ENCODE data around the gene CAPG. TPM values are rescaled to one million over a fixed set of nuclear protein-coding genes. Genes with fewer than 3 reads are reported as not detected.
"Not testable (repeated sequence)": the region's sequence is repeated elsewhere in the genome, so short reads cannot be mapped to it uniquely, and the experiment has no call there.

CAPG gene
- total and polyA plus RNA-seq, 2 donors = 118 to 190 TPM

- WGBS = 95% methylated on average over 2 of the region's 2 CpGs
- Histone ChIP-seq H3K9me3 (ENCODE audit: control insufficient read depth in 2 of 2, insufficient read depth in 1 of 2, low read length in 1 of 2) (no peaks in the 10 kb centered on the region), H3K27ac (ENCODE audit: low read depth in 1 of 2, low read length in 1 of 2) (no peak overlapping the region), H3K4me1 (ENCODE audit: control insufficient read depth in 2 of 2, insufficient read depth in 2 of 2, low read length in 2 of 2) (no peaks in the 10 kb centered on the region), H3K27me3 (ENCODE audit: control insufficient read depth in 2 of 2, insufficient read depth in 1 of 2, low read length in 1 of 2) (no peaks in the 10 kb centered on the region), H3K36me3 (ENCODE audit: control insufficient read depth in 2 of 2, insufficient read depth in 2 of 2, low read length in 1 of 2) (peaks cover 12 to 24% of the 10 kb centered on the region in 2 donors), H3K4me3 (ENCODE audit: low read length in 2 of 2) (no peak overlapping the region)
- DNase-seq (ENCODE audit: low read depth in 6 of 9, low spot score in 9 of 9) = no peak
These were observed 24.4 kb downstream of the CAPG start for GRCh38 chr2:85385746-85386145.

GRCh38 chr2:85383850-85384249 lies 26.3 kb downstream of the CAPG start:
- DNase-seq (ENCODE audit: low read depth in 6 of 9, low spot score in 9 of 9) = no peak
- 94% methylated on average over 4 of the region's 4 CpGs for WGBS
- no peaks in the 10 kb centered on the region for H3K27me3 ChIP-seq (ENCODE audit: control insufficient read depth in 2 of 2, insufficient read depth in 1 of 2, low read length in 1 of 2)
- H3K4me3 ChIP-seq (ENCODE audit: low read length in 2 of 2) = no peak overlapping the region
- peaks cover 9 to 19% of the 10 kb centered on the region in 2 donors for H3K36me3 ChIP-seq (ENCODE audit: control insufficient read depth in 2 of 2, insufficient read depth in 2 of 2, low read length in 1 of 2)
- no peaks in the 10 kb centered on the region for H3K4me1 ChIP-seq (ENCODE audit: control insufficient read depth in 2 of 2, insufficient read depth in 2 of 2, low read length in 2 of 2)
- peaks cover 1 to 3% of the 10 kb centered on the region in 2 donors for H3K9me3 ChIP-seq (ENCODE audit: control insufficient read depth in 2 of 2, insufficient read depth in 1 of 2, low read length in 1 of 2)
- H3K27ac ChIP-seq (ENCODE audit: low read depth in 1 of 2, low read length in 1 of 2) = no peak overlapping the region

- peaks cover 10 to 19% of the 10 kb centered on the region in 2 donors for H3K36me3 ChIP-seq (ENCODE audit: control insufficient read depth in 2 of 2, insufficient read depth in 2 of 2, low read length in 1 of 2)
- not testable (repeated sequence) for H3K4me1 ChIP-seq (ENCODE audit: control insufficient read depth in 2 of 2, insufficient read depth in 2 of 2, low read length in 2 of 2); H3K27me3 ChIP-seq (ENCODE audit: control insufficient read depth in 2 of 2, insufficient read depth in 1 of 2, low read length in 1 of 2); H3K9me3 ChIP-seq (ENCODE audit: control insufficient read depth in 2 of 2, insufficient read depth in 1 of 2, low read length in 1 of 2); H3K27ac ChIP-seq (ENCODE audit: low read depth in 1 of 2, low read length in 1 of 2); H3K4me3 ChIP-seq (ENCODE audit: low read length in 2 of 2); DNase-seq (ENCODE audit: low read depth in 6 of 9, low spot score in 9 of 9)
- WGBS = 96% methylated on average over 5 of the region's 5 CpGs
These were observed 27.0 kb downstream of the CAPG start for GRCh38 chr2:85383151-85383550.

- Histone ChIP-seq H3K36me3 (ENCODE audit: control insufficient read depth in 2 of 2, insufficient read depth in 2 of 2, low read length in 1 of 2) (peaks cover 10 to 20% of the 10 kb centered on the region in 2 donors), H3K4me3 (ENCODE audit: low read length in 2 of 2) (no peak overlapping the region), H3K4me1 (ENCODE audit: control insufficient read depth in 2 of 2, insufficient read depth in 2 of 2, low read length in 2 of 2) (no peaks in the 10 kb centered on the region), H3K9me3 (ENCODE audit: control insufficient read depth in 2 of 2, insufficient read depth in 1 of 2, low read length in 1 of 2) (peaks cover 1 to 3% of the 10 kb centered on the region in 2 donors), H3K27me3 (ENCODE audit: control insufficient read depth in 2 of 2, insufficient read depth in 1 of 2, low read length in 1 of 2) (no peaks in the 10 kb centered on the region), H3K27ac (ENCODE audit: low read depth in 1 of 2, low read length in 1 of 2) (no peak overlapping the region)
- 97% methylated on average over 1 of the region's 1 CpG for WGBS
- DNase-seq (ENCODE audit: low read depth in 6 of 9, low spot score in 9 of 9) = no peak
These were observed 30.1 kb downstream of the CAPG start for GRCh38 chr2:85380048-85380447.

- Histone ChIP-seq H3K27ac (ENCODE audit: low read depth in 1 of 2, low read length in 1 of 2) (no peak overlapping the region), H3K9me3 (ENCODE audit: control insufficient read depth in 2 of 2, insufficient read depth in 1 of 2, low read length in 1 of 2) (peaks cover 1 to 3% of the 10 kb centered on the region in 2 donors), H3K27me3 (ENCODE audit: control insufficient read depth in 2 of 2, insufficient read depth in 1 of 2, low read length in 1 of 2) (no peaks in the 10 kb centered on the region), H3K4me3 (ENCODE audit: low read length in 2 of 2) (no peak overlapping the region), H3K4me1 (ENCODE audit: control insufficient read depth in 2 of 2, insufficient read depth in 2 of 2, low read length in 2 of 2) (no peaks in the 10 kb centered on the region), H3K36me3 (ENCODE audit: control insufficient read depth in 2 of 2, insufficient read depth in 2 of 2, low read length in 1 of 2) (peaks cover 10 to 13% of the 10 kb centered on the region in 2 donors)
- no peak for DNase-seq (ENCODE audit: low read depth in 6 of 9, low spot score in 9 of 9)
- 98% methylated on average over 5 of the region's 5 CpGs for WGBS
These were observed 31.9 kb downstream of the CAPG start for GRCh38 chr2:85378257-85378656.

GRCh38 chr2:85377083-85377482 lies 33.1 kb downstream of the CAPG start:
- H3K9me3 ChIP-seq (ENCODE audit: control insufficient read depth in 2 of 2, insufficient read depth in 1 of 2, low read length in 1 of 2) = peaks cover 1 to 3% of the 10 kb centered on the region in 2 donors
- 98% methylated on average over 11 of the region's 11 CpGs for WGBS
- no peak overlapping the region for H3K4me3 ChIP-seq (ENCODE audit: low read length in 2 of 2)
- no peak for DNase-seq (ENCODE audit: low read depth in 6 of 9, low spot score in 9 of 9)
- no peaks in the 10 kb centered on the region for H3K27me3 ChIP-seq (ENCODE audit: control insufficient read depth in 2 of 2, insufficient read depth in 1 of 2, low read length in 1 of 2)
- no peaks in the 10 kb centered on the region for H3K4me1 ChIP-seq (ENCODE audit: control insufficient read depth in 2 of 2, insufficient read depth in 2 of 2, low read length in 2 of 2)
- H3K36me3 ChIP-seq (ENCODE audit: control insufficient read depth in 2 of 2, insufficient read depth in 2 of 2, low read length in 1 of 2) = peaks cover 10 to 13% of the 10 kb centered on the region in 2 donors
- no peak overlapping the region for H3K27ac ChIP-seq (ENCODE audit: low read depth in 1 of 2, low read length in 1 of 2)

GRCh38 chr2:85376291-85377065 lies 33.7 kb downstream of the CAPG start:
- H3K9me3 ChIP-seq (ENCODE audit: control insufficient read depth in 2 of 2, insufficient read depth in 1 of 2, low read length in 1 of 2) = peaks cover 1 to 3% of the 10 kb centered on the region in 2 donors

GRCh38 chr2:85371045-85371444 lies 39.1 kb downstream of the CAPG start:
- H3K27ac ChIP-seq (ENCODE audit: low read depth in 1 of 2, low read length in 1 of 2) = no peak overlapping the region
- H3K4me3 ChIP-seq (ENCODE audit: low read length in 2 of 2) = no peak overlapping the region
- H3K27me3 ChIP-seq (ENCODE audit: control insufficient read depth in 2 of 2, insufficient read depth in 1 of 2, low read length in 1 of 2) = no peaks in the 10 kb centered on the region
- DNase-seq (ENCODE audit: low read depth in 6 of 9, low spot score in 9 of 9) = no peak
- H3K36me3 ChIP-seq (ENCODE audit: control insufficient read depth in 2 of 2, insufficient read depth in 2 of 2, low read length in 1 of 2) = peaks cover 2 to 6% of the 10 kb centered on the region in 2 donors
- H3K9me3 ChIP-seq (ENCODE audit: control insufficient read depth in 2 of 2, insufficient read depth in 1 of 2, low read length in 1 of 2) = no peaks in the 10 kb centered on the region
- WGBS = 98% methylated on average over 11 of the region's 11 CpGs
- no peaks in the 10 kb centered on the region for H3K4me1 ChIP-seq (ENCODE audit: control insufficient read depth in 2 of 2, insufficient read depth in 2 of 2, low read length in 2 of 2)

More at GRCh38 chr2:85376291-85377065, 33.7 kb downstream of the CAPG start:
- peaks cover 10 to 14% of the 10 kb centered on the region in 2 donors for H3K36me3 ChIP-seq (ENCODE audit: control insufficient read depth in 2 of 2, insufficient read depth in 2 of 2, low read length in 1 of 2)
- H3K27ac ChIP-seq (ENCODE audit: low read depth in 1 of 2, low read length in 1 of 2) = no peak overlapping the region
- H3K4me3 ChIP-seq (ENCODE audit: low read length in 2 of 2) = no peak overlapping the region
- no peak for DNase-seq (ENCODE audit: low read depth in 6 of 9, low spot score in 9 of 9)
- no peaks in the 10 kb centered on the region for H3K27me3 ChIP-seq (ENCODE audit: control insufficient read depth in 2 of 2, insufficient read depth in 1 of 2, low read length in 1 of 2)
- WGBS = 97% methylated on average over 5 of the region's 5 CpGs
- no peaks in the 10 kb centered on the region for H3K4me1 ChIP-seq (ENCODE audit: control insufficient read depth in 2 of 2, insufficient read depth in 2 of 2, low read length in 2 of 2)

GRCh38 chr2:85369500-85369899 lies 40.7 kb downstream of the CAPG start:
- Histone ChIP-seq H3K27ac (ENCODE audit: low read depth in 1 of 2, low read length in 1 of 2) (no peak overlapping the region), H3K9me3 (ENCODE audit: control insufficient read depth in 2 of 2, insufficient read depth in 1 of 2, low read length in 1 of 2) (no peaks in the 10 kb centered on the region), H3K27me3 (ENCODE audit: control insufficient read depth in 2 of 2, insufficient read depth in 1 of 2, low read length in 1 of 2) (no peaks in the 10 kb centered on the region), H3K4me1 (ENCODE audit: control insufficient read depth in 2 of 2, insufficient read depth in 2 of 2, low read length in 2 of 2) (no peaks in the 10 kb centered on the region), H3K36me3 (ENCODE audit: control insufficient read depth in 2 of 2, insufficient read depth in 2 of 2, low read length in 1 of 2) (peaks cover 2 to 10% of the 10 kb centered on the region in 2 donors), H3K4me3 (ENCODE audit: low read length in 2 of 2) (no peak overlapping the region)
- no peak for DNase-seq (ENCODE audit: low read depth in 6 of 9, low spot score in 9 of 9)
- 97% methylated on average over 5 of the region's 5 CpGs for WGBS

Data from thymus (tissue), 11 donors.